ENCODE data around the gene APOBEC3F.

Gene APOBEC3F

DNA sequence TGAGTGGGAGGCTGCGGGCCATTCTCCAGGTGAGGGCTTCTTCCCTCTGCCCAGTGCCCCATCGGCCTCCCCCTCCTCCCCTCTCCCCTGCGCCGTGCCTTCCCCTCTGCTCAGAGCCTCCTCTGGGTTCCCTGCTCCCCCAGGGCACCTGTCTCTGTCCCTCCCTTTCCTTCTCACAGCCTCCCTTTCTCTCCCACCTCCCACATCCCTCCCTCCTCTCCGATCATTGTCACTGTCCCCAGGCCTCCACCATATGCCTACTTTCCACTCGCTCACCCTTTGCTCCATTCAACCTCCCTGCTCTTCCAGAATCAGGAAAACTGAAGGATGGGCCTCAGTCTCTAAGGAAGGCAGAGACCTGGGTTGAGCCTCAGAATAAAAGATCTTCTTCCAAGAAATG is 46.4 kb downstream of the APOBEC3F start:
- no peak overlapping the region for H3K4me3 ChIP-seq (replicated peaks in 1 of 2; ENCODE audit: low read depth in 2 of 2, low read length in 2 of 2)
- TF ChIP-seq, protein P1, sequence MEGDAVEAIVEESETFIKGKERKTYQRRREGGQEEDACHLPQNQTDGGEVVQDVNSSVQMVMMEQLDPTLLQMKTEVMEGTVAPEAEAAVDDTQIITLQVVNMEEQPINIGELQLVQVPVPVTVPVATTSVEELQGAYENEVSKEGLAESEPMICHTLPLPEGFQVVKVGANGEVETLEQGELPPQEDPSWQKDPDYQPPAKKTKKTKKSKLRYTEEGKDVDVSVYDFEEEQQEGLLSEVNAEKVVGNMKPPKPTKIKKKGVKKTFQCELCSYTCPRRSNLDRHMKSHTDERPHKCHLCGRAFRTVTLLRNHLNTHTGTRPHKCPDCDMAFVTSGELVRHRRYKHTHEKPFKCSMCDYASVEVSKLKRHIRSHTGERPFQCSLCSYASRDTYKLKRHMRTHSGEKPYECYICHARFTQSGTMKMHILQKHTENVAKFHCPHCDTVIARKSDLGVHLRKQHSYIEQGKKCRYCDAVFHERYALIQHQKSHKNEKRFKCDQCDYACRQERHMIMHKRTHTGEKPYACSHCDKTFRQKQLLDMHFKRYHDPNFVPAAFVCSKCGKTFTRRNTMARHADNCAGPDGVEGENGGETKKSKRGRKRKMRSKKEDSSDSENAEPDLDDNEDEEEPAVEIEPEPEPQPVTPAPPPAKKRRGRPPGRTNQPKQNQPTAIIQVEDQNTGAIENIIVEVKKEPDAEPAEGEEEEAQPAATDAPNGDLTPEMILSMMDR (IDR thresholded peaks at IDR 0.05; ENCODE audit: low read depth, low read length) = no peak
- no peak for DNase-seq (ENCODE audit: low read depth in 2 of 2)

DNA sequence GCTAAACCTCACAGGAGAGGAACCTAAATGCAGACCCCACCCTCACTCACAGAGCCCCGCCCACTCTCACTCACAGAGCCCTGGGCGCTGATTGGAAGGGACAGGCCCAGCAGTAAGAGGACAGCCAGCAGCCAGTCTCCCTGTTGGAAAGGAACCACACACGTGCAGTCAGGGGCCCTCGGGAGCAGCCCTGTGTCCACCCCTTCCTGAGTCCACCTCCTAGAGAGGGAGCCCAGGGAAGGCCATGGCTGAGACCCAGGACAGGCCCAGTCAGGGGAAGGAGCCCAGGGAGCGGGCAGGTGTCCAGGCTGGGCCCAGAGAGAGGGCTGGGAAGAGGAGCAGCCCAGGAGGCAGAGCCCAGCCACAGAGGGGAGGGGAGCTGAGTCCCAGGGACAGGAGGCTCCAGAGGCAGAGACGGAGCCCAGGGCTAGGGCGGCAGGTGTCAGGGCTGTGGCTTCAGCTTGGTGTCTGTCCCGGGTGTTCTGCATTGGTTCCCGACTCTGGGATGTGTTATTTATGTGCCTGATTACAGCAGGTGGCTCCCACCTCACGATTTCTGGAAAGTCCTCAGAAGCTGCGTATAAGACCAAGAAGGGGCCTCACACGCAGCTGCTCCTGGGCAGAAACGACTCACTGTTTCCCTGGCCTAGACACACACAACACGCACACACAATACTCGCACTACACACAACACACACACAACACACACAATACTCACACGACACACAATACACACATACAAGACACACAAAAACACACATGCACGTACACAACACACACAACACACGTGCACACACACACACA is 47.4 kb downstream of the APOBEC3F start:
- no peak overlapping the region for H3K4me3 ChIP-seq (replicated peaks in 1 of 2; ENCODE audit: low read depth in 2 of 2, low read length in 2 of 2)
- TF ChIP-seq, protein P1 (IDR thresholded peaks at IDR 0.05; ENCODE audit: low read depth, low read length) = no peak
- DNase-seq (ENCODE audit: low read depth in 2 of 2) = no peak

DNA sequence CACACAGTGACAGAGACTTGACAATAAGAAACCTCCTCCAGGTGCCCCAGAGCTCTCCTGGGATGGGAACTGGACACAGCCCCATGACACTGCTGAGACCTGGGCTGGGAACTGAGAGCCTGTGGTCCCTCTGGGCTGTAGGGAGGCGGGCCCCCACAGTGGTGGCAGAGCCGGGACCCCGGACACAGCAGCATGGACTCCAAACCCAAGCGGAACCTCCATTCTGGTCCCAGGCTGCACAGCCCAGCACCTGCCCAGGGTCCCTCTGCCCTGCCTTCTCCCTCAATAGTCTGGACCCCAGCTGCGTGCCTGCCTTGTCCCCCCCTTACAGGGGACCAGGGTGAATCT is 48.0 kb downstream of the APOBEC3F start:
- DNase-seq (ENCODE audit: low read depth in 2 of 2) = no peak
- H3K4me3 ChIP-seq (replicated peaks in 1 of 2; ENCODE audit: low read depth in 2 of 2, low read length in 2 of 2) = no peak overlapping the region
- TF ChIP-seq, protein P1 (IDR thresholded peaks at IDR 0.05; ENCODE audit: low read depth, low read length) = no peak

DNA sequence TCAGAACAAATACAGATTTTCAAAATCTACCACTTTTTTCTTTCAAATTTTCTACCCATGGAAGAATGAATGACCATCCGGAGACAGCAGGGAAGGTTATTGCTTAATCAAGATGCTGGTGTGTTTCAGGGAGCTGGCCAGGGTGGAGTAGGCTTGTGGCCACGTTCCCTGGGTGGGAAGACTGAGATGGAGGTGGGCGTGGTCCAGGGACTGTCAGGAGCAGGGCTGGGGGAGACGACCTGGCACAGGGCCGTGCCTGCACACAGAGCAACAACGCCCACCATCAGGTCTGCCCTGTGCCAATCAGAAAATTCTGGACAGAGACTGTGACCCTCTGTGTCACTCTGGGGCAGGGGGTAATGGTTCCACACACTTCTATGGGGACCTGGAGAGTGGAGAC is 49.3 kb downstream of the APOBEC3F start:
- TF ChIP-seq, protein P1 (IDR thresholded peaks at IDR 0.05; ENCODE audit: low read depth, low read length) = no peak
- DNase-seq (ENCODE audit: low read depth in 2 of 2) = no peak
- H3K4me3 ChIP-seq (replicated peaks in 1 of 2; ENCODE audit: low read depth in 2 of 2, low read length in 2 of 2) = no peak overlapping the region

DNA sequence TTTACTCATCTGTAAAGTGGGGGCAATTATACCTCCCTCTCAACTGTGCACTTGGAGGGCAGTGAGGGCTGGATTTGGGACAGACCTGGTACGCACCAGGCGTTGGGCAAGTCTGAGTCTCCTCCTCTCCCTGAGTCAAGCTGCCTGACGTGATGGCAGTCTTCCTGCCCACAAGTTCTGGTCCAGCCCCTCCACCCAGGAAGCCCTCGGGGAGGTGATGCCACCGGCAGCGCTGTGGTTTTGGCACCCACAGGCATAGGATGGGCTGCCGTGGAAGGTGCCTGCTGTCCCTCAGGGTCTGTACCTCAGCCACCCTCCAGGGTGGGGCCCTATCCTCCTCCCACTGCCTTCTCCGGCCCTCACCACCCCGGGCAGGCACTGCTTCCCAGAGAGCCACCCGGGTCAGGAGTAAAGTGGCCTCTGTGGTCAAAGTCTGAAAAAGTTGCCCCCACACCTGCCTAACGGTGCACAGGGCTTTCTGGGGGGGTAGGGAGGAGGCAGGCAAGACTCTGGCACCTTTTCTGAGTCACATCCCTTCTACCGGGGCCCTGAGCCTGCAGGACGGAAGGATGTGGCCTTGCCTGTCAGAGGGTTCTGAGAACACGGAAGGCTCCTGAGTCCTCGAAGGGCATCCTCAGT is 49.9 kb downstream of the APOBEC3F start:
- no peak overlapping the region for H3K4me3 ChIP-seq (replicated peaks in 1 of 2; ENCODE audit: low read depth in 2 of 2, low read length in 2 of 2)
- TF ChIP-seq, protein P1 (IDR thresholded peaks at IDR 0.05; ENCODE audit: low read depth, low read length) = no peak

DNA sequence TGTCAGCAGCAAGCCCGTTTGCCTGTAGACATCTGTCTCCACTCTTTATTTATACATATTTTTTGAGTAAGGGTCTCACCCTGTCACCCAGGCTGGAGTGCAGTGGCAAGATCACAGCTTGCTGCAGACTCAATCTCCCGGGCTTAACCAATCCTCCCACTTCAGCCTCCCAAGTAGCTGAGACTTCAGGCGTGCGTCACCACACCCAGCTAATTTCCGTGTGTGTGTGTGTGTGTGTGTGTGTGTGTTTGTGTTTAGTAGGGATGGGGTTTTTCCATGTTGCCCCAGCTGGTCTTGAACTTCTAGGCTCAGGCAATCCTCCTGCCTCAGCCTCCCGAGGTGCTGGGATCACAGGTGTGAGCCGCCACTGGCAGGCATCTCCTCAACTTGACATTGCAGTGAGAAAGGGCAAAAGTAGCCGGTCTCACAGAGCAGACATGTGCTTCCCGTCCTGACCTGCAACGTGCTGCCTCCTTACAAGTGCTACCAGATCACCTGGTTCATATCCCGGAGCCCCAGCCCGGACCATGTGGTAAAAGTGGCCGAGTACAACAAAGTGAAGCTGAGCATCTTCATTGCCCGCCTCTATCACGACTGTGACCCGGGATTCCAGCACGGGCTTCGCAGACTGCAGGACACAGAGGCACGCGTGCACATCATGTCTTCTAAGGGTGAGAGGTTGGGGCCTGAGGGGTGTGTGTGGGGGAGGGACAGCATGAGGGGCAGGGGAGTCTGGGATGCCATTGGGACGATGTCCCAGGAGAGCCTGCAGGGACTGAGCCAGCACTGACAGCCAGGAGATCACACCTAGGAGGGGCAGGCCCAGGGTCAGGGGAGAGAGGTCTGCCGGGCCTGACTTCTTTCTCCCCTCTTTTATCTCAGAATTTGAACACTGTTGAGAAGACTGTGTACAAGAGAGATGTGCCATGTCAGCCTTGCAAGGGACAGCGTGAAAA is 50.7 kb downstream of the APOBEC3F start:
- TF ChIP-seq, protein P1 (IDR thresholded peaks at IDR 0.05; ENCODE audit: low read depth, low read length) = no peak
- DNase-seq (ENCODE audit: low read depth in 2 of 2) = no peak
- H3K4me3 ChIP-seq (replicated peaks in 1 of 2; ENCODE audit: low read depth in 2 of 2, low read length in 2 of 2) = no peak overlapping the region

More for the DNA sequence above, 49.9 kb downstream of the APOBEC3F start:
- DNase-seq (ENCODE audit: low read depth in 2 of 2) = no peak
